ENCODE measurements around the gene ZNF117. TPM values are rescaled to one million over a fixed set of nuclear protein-coding genes. Genes with fewer than 3 reads are reported as not detected.

Gene ZNF117
- total and polyA plus RNA-seq, 9 of the 15 experiments (the other 6 are each of a cell fraction or from before 2014, with no cell fraction given), result 2.5 to 18.9 (median 14.1) TPM

GRCh38 chr7:64946772-64947171 is 44.1 kb downstream of the ZNF117 start:
- Histone ChIP-seq H3K4me3 (no peak overlapping the region), H3K4me1 (replicated peaks in 1 of 2; ENCODE audit: control insufficient read depth in 2 of 2, insufficient read depth in 2 of 2, low read length in 2 of 2) (peaks cover 21 to 41% of the 10 kb centered on the region in 2 experiments), H3K27ac (ENCODE audit: extremely low read depth, low read depth, low read length) (no peak overlapping the region; the same call in 2 of the 3 replicates), H3K36me3 (ENCODE audit: control insufficient read depth, insufficient read depth, low read length) (no peaks in the 10 kb centered on the region), H4K20me1 (replicated peaks; ENCODE audit: control insufficient read depth, insufficient read depth, low read length) (no peaks in the 10 kb centered on the region), H3K79me2 (ENCODE audit: control insufficient read depth, insufficient read depth, low read length) (no peaks in the 10 kb centered on the region), H3K4me2 (ENCODE audit: insufficient read depth, low read length) (no peak overlapping the region), H3K27me3 (ENCODE audit: control insufficient read depth in 2 of 2, insufficient read depth in 2 of 2, low read length in 2 of 2) (no peaks in the 10 kb centered on the region), H3K9ac (ENCODE audit: insufficient read depth in 1 of 2, low read depth in 2 of 2, low read length in 2 of 2) (no peak overlapping the region), H3K9me3 (replicated peaks; ENCODE audit: control insufficient read depth, insufficient read depth, low read depth, low read length) (peaks cover 26% of the 10 kb centered on the region), H3K9me1 (ENCODE audit: control insufficient read depth, insufficient read depth, low read length) (peaks cover 5% of the 10 kb centered on the region), H2AFZ (ENCODE audit: low read depth, low read length) (no peak overlapping the region)
- BruUV-seq (replicated peaks), result no TSS peak
- WGBS (ENCODE audit: insufficient coverage, low coverage, missing lambda C conversion rate), result 89% methylated on average over 5 of the region's 5 CpGs
- intact Hi-C loops (cut with micrococcal nuclease) (loop anchor here (5.0 kb wide), 2 partner anchors 44 to 309 kb away; partner anchors contain the start of gene ZNF273), in situ Hi-C loops (cut with MboI) (loop anchor here (5.0 kb wide), 1 partner anchor 276 kb away; no protein-coding TSS in a partner anchor)
- ATAC-seq (peak; percentile 10; the same call in 1 of the 3 replicates), FAIRE-seq (no peak), DNase-seq (ENCODE audit: extremely low read depth in 1 of 4, low spot score in 3 of 4) (peak in 1 of 4 experiments; percentile 40)
- CTCF ChIA-PET (ENCODE audit: low intra/inter-chr PET ratio), result no interaction called here
- POLR2A ChIA-PET, result no interaction called here
- TF ChIP-seq ZNF436 (CRISPR knock-in tag; IDR thresholded peaks at IDR 0.05) (no peak), CREM (IDR thresholded peaks at IDR 0.05; ENCODE audit: low read depth) (no peak), U2AF1 (optimal IDR thresholded peaks at IDR 0.05; ENCODE audit: low read depth, low read length) (no peak), ZNF263 (CRISPR knock-in tag; IDR thresholded peaks at IDR 0.05; ENCODE audit: borderline replicate concordance) (peak; percentile 29; the same call in 1 of the 2 replicates), TRIM25 (IDR thresholded peaks at IDR 0.05; ENCODE audit: borderline replicate concordance) (no peak), RAD21 (CRISPR knock-in tag; conservative IDR thresholded peaks at IDR 0.05 in 1 of 2, IDR thresholded peaks at IDR 0.05 in 1 of 2) (peak in 1 of 2 experiments; percentile 30; a peak in 2 of 4 replicates), SETDB1 (IDR thresholded peaks at IDR 0.05; ENCODE audit: low read length) (no peak), ETS1 (conservative IDR thresholded peaks at IDR 0.05; ENCODE audit: control insufficient read depth, low read depth, low read length) (no peak), CTCF (IDR thresholded peaks at IDR 0.05 in 2 of 3, conservative IDR thresholded peaks at IDR 0.05 in 1 of 3; ENCODE audit: insufficient read depth in 2 of 3, low read depth in 1 of 3, low read length in 3 of 3) (peak; percentile 14 to 37 (median 21); a peak in 3 of 6 replicates)
- TF ChIP-seq, protein P1, sequence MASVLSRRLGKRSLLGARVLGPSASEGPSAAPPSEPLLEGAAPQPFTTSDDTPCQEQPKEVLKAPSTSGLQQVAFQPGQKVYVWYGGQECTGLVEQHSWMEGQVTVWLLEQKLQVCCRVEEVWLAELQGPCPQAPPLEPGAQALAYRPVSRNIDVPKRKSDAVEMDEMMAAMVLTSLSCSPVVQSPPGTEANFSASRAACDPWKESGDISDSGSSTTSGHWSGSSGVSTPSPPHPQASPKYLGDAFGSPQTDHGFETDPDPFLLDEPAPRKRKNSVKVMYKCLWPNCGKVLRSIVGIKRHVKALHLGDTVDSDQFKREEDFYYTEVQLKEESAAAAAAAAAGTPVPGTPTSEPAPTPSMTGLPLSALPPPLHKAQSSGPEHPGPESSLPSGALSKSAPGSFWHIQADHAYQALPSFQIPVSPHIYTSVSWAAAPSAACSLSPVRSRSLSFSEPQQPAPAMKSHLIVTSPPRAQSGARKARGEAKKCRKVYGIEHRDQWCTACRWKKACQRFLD (CRISPR knock-in tag; IDR thresholded peaks at IDR 0.05), result no peak
- TF ChIP-seq, protein P2, sequence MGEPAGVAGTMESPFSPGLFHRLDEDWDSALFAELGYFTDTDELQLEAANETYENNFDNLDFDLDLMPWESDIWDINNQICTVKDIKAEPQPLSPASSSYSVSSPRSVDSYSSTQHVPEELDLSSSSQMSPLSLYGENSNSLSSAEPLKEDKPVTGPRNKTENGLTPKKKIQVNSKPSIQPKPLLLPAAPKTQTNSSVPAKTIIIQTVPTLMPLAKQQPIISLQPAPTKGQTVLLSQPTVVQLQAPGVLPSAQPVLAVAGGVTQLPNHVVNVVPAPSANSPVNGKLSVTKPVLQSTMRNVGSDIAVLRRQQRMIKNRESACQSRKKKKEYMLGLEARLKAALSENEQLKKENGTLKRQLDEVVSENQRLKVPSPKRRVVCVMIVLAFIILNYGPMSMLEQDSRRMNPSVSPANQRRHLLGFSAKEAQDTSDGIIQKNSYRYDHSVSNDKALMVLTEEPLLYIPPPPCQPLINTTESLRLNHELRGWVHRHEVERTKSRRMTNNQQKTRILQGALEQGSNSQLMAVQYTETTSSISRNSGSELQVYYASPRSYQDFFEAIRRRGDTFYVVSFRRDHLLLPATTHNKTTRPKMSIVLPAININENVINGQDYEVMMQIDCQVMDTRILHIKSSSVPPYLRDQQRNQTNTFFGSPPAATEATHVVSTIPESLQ (CRISPR knock-in tag; IDR thresholded peaks at IDR 0.05), result no peak

Measured in K562 (cell line).